ENCODE results near the gene DNAH5.

GRCh38 chr5:13763719-13764118, 180.8 kb downstream of the DNAH5 start:
- TF ChIP-seq POLR2A (IDR thresholded peaks at IDR 0.05; ENCODE audit: low read length) (no peak), GATA1 (IDR thresholded peaks at IDR 0.05; ENCODE audit: low read depth, low read length) (no peak)

Measured in erythroblast (primary cell).